K562 (cell line): ENCODE results near the gene PA2G4. TPM values are rescaled to one million over a fixed set of nuclear protein-coding genes. Genes with fewer than 3 reads are reported as not detected.

Source experiments
- FUS ChIP-seq: fragments of 200-400 bp; formaldehyde crosslinking; optimal IDR thresholded peaks from 2 replicates; pipeline ENCODE3; 2017; ENCODE audit warnings: low read depth, low read length
- GTF2A2 ChIP-seq: IDR thresholded peaks from 2 replicates; pipeline ENCODE4 v1.6.1; 2016; ENCODE audit warnings: mild to moderate bottlenecking, missing genetic modification characterization, missing compliant biosample characterization
- HDAC8 ChIP-seq: fragments of 450-650 bp; IDR thresholded peaks from 2 replicates; pipeline ENCODE4 v1.6.1; 2016; ENCODE audit warnings: mild to moderate bottlenecking, missing genetic modification characterization, moderate library complexity, missing compliant biosample characterization
- HINFP ChIP-seq: fragments of 450-650 bp; conservative IDR thresholded peaks from 2 replicates; pipeline ENCODE4 v1.6.1; 2016; ENCODE audit warnings: missing genetic modification characterization, low read depth, mild to moderate bottlenecking, control low read depth, missing compliant biosample characterization
- IFI16 ChIP-seq: fragments of 250-450 bp; sonication (Bioruptor Pico); IDR thresholded peaks from 2 replicates; pipeline ENCODE4 v2.1.2; 2022; ENCODE audit warnings: mild to moderate bottlenecking, inconsistent platforms
- JUND ChIP-seq, 2 experiments: IDR thresholded peaks; 2 replicates in 1 of 2; 3 replicates in 1 of 2; pipeline ENCODE4 v1.6.1; 2011; ENCODE audit warnings: borderline replicate concordance in 2 of 2, low read depth in 2 of 2, low read length in 2 of 2, improper control_type of control experiment in 1 of 2, missing biosample characterization in 1 of 2, missing genetic modification characterization in 1 of 2, missing genetic modification reagents in 1 of 2
- LCOR ChIP-seq: sonication (generic); formaldehyde crosslinking; IDR thresholded peaks from 2 replicates; pipeline ENCODE4 v1.8.0; 2022; ENCODE audit warnings: mild to moderate bottlenecking, missing genetic modification reagents
- MTA1 ChIP-seq: fragments of 450-650 bp; IDR thresholded peaks from 2 replicates; pipeline ENCODE4 v1.6.1; 2017; ENCODE audit warnings: borderline replicate concordance
- PTBP1 ChIP-seq: fragments of 200-400 bp; formaldehyde crosslinking; IDR thresholded peaks from 2 replicates; pipeline ENCODE4 v1.6.1; 2017; ENCODE audit warnings: low read depth, low read length
- RNF2 ChIP-seq: sonication (generic); IDR thresholded peaks from 2 replicates; pipeline ENCODE4 v1.6.1; 2016
- SMARCE1 ChIP-seq: fragments of 450-650 bp; IDR thresholded peaks from 2 replicates; pipeline ENCODE4 v1.7.1; 2016; ENCODE audit warnings: mild to moderate bottlenecking
- SPI1 ChIP-seq: IDR thresholded peaks from 2 replicates; pipeline ENCODE4 v1.6.1; 2011; ENCODE audit warnings: low read depth, low read length, control low read depth, borderline replicate concordance
- TOE1 ChIP-seq, 2 experiments: fragments of 450-650 bp in 1 of 2; sonication (generic) in 1 of 2; formaldehyde crosslinking in 1 of 2; IDR thresholded peaks; 2 replicates each; pipeline versions ENCODE4 v1.7.1 to v1.8.0; 2016 to 2022; ENCODE audit warnings: borderline replicate concordance in 2 of 2, mild to moderate bottlenecking in 2 of 2, antibody characterized with exemption in 1 of 2, inconsistent platforms in 1 of 2, low read depth in 1 of 2, missing genetic modification reagents in 1 of 2, moderate library complexity in 1 of 2
- XRCC5 ChIP-seq: fragments of 200-400 bp; formaldehyde crosslinking; IDR thresholded peaks from 2 replicates; pipeline ENCODE4 v1.6.1; 2017; ENCODE audit warnings: low read depth, mild to moderate bottlenecking, low read length
- ZNF668 ChIP-seq: fragments of 250-450 bp; sonication (Bioruptor Pico); IDR thresholded peaks from 2 replicates; pipeline ENCODE4 v1.8.0; 2022; ENCODE audit warnings: mild to moderate bottlenecking, inconsistent platforms
- ZNF766 ChIP-seq: fragments of 200-800 bp; sonication (Bioruptor generic); conservative IDR thresholded peaks from 2 replicates; pipeline ENCODE4 v1.6.1; 2016; ENCODE audit warnings: missing genetic modification characterization, missing compliant biosample characterization
- polyA plus RNA-seq, 8 experiments: library from polyadenylated mRNA; depleted of rRNA in 4 of 8; stranded (reverse) in 5 of 8; unstranded in 3 of 8; fragments of >200 nt; fragmentation: Nextera tagmentation in 2 of 8; fragmentation: Illumina TruSeq in 1 of 8; extraction: Ambion mirVana in 2 of 8; extraction: Trizol in 1 of 8; gene quantifications; 2 replicates each; pipeline versions ENCODE4 v1.2.1 to v1.2.3, GENCODE V29; 2011 to 2014; ENCODE audit warnings: inconsistent platforms in 1 of 8, missing spikeins in 1 of 8
- total RNA-seq, 7 experiments: library from RNA; depleted of rRNA in 6 of 7; stranded (reverse); fragments of >200 nt in 6 of 7; fragmentation: Illumina TruSeq in 2 of 7; extraction: Trizol in 2 of 7; gene quantifications; 2 replicates each; pipeline versions ENCODE4 v1.2.1 to v1.2.3, GENCODE V29; 2011 to 2021; ENCODE audit warnings: low replicate concordance in 1 of 7
- TF ChIP-seq, protein P1 (sequence below): sonication (generic); formaldehyde crosslinking; IDR thresholded peaks from 2 replicates; pipeline ENCODE4 v1.8.0; 2022; ENCODE audit warnings: mild to moderate bottlenecking, missing genetic modification reagents, borderline replicate concordance
- TF ChIP-seq, protein P2 (sequence below): fragments of 150-350 bp; conservative IDR thresholded peaks from 2 replicates; pipeline ENCODE4 v1.6.1; 2014; ENCODE audit warnings: low read length
- TF ChIP-seq, protein P3 (sequence below): sonication (generic); IDR thresholded peaks from 2 replicates; pipeline ENCODE4 v1.6.1; 2016

The PA2G4 gene
- total and polyA plus RNA-seq, 9 of the 15 experiments (the other 6 are each of a cell fraction or from before 2014, with no cell fraction given), result 230 to 925 (median 638) TPM

GRCh38 chr12:56116267-56117081, 12.1 kb downstream of the PA2G4 start, which contains the start of gene RPL41 (continued):
- TF ChIP-seq ZNF766 (CRISPR knock-in tag) (no peak; the same call in 1 of the 2 replicates), HINFP (tag) (no peak), JUND (IDR thresholded peaks at IDR 0.05; ENCODE audit: borderline replicate concordance, low read depth, low read length) (peak; percentile 59), JUND (tag; IDR thresholded peaks at IDR 0.05; ENCODE audit: borderline replicate concordance, low read depth, low read length) (peak; percentile 81; the same call in 2 of the 3 replicates), SMARCE1 (0 out of 2 replicates have a peak, but pooled peaks have one; percentile 13), TOE1 (IDR thresholded peaks at IDR 0.05; ENCODE audit: borderline replicate concordance) (peak; percentile 78), TOE1 (CRISPR knock-in tag; IDR thresholded peaks at IDR 0.05; ENCODE audit: borderline replicate concordance, low read depth) (no peak), IFI16 (CRISPR knock-in tag) (no peak), RNF2 (peak; percentile 76; the same call in 1 of the 2 replicates), MTA1 (no peak), PTBP1 (no peak), GTF2A2 (tag) (peak; percentile 88), XRCC5 (peak; percentile 66; the same call in 1 of the 2 replicates), ZNF668 (CRISPR knock-in tag) (no peak), HDAC8 (peak; percentile 60; the same call in 1 of the 2 replicates), SPI1 (peak; percentile 93), LCOR (CRISPR knock-in tag) (peak; percentile 96), FUS (no peak)
- TF ChIP-seq, protein P1, sequence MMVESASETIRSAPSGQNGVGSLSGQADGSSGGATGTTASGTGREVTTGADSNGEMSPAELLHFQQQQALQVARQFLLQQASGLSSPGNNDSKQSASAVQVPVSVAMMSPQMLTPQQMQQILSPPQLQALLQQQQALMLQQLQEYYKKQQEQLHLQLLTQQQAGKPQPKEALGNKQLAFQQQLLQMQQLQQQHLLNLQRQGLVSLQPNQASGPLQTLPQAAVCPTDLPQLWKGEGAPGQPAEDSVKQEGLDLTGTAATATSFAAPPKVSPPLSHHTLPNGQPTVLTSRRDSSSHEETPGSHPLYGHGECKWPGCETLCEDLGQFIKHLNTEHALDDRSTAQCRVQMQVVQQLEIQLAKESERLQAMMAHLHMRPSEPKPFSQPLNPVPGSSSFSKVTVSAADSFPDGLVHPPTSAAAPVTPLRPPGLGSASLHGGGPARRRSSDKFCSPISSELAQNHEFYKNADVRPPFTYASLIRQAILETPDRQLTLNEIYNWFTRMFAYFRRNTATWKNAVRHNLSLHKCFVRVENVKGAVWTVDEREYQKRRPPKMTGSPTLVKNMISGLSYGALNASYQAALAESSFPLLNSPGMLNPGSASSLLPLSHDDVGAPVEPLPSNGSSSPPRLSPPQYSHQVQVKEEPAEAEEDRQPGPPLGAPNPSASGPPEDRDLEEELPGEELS (CRISPR knock-in tag), result no peak
- TF ChIP-seq, protein P2, sequence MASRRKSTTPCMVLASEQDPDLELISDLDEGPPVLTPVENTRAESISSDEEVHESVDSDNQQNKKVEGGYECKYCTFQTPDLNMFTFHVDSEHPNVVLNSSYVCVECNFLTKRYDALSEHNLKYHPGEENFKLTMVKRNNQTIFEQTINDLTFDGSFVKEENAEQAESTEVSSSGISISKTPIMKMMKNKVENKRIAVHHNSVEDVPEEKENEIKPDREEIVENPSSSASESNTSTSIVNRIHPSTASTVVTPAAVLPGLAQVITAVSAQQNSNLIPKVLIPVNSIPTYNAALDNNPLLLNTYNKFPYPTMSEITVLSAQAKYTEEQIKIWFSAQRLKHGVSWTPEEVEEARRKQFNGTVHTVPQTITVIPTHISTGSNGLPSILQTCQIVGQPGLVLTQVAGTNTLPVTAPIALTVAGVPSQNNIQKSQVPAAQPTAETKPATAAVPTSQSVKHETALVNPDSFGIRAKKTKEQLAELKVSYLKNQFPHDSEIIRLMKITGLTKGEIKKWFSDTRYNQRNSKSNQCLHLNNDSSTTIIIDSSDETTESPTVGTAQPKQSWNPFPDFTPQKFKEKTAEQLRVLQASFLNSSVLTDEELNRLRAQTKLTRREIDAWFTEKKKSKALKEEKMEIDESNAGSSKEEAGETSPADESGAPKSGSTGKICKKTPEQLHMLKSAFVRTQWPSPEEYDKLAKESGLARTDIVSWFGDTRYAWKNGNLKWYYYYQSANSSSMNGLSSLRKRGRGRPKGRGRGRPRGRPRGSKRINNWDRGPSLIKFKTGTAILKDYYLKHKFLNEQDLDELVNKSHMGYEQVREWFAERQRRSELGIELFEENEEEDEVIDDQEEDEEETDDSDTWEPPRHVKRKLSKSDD, result no peak
- TF ChIP-seq, protein P3, sequence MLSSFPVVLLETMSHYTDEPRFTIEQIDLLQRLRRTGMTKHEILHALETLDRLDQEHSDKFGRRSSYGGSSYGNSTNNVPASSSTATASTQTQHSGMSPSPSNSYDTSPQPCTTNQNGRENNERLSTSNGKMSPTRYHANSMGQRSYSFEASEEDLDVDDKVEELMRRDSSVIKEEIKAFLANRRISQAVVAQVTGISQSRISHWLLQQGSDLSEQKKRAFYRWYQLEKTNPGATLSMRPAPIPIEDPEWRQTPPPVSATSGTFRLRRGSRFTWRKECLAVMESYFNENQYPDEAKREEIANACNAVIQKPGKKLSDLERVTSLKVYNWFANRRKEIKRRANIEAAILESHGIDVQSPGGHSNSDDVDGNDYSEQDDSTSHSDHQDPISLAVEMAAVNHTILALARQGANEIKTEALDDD, result peak; percentile 69
